PC-9 (cell line): ENCODE data around the gene PUM1. TPM values are rescaled to one million over a fixed set of nuclear protein-coding genes. Genes with fewer than 3 reads are reported as not detected.
"Not testable (repeated sequence)": the region's sequence is repeated elsewhere in the genome, so short reads cannot be mapped to it uniquely, and the experiment has no call there.

Experiments used
- BruUV-seq: library from RNA; stranded (reverse); fragments of 400-500 nt; replicated peaks from 2 replicates; lab custom pipeline; 2021; lab: Mats Ljungman, UMichigan
- CTCF ChIA-PET: fragments of 300-600 bp; sonication (Branson Sonifier 250); formaldehyde crosslinking; loops from one replicate; lab custom pipeline; 2022; ENCODE audit warnings: antibody characterized with exemption; lab: Charles Lee
- POLR2A ChIA-PET: fragments of 300-600 bp; sonication (Branson Sonifier 250); formaldehyde crosslinking; loops from one replicate; lab custom pipeline; 2022; ENCODE audit warnings: antibody characterized with exemption; ENCODE audit not compliant: unreplicated experiment; lab: Charles Lee
- DNase-seq, 2 experiments: peaks; one replicate each; pipeline versions ENCODE4 v3.0.0 to v3.0.0-alpha.2; 2015 to 2022; ENCODE audit warnings: mixed read lengths in 1 of 2
- H2AFZ ChIP-seq: fragments of 200-600 bp; sonication (generic); 2 replicates; pipeline ENCODE4 v1.8.1; 2017; ENCODE audit warnings: antibody characterized with exemption
- H3F3A ChIP-seq: fragments of 200-600 bp; sonication (generic); 2 replicates; pipeline ENCODE4 v1.8.1; 2017; ENCODE audit warnings: antibody characterized with exemption, mild to moderate bottlenecking, low read depth; ENCODE audit not compliant: insufficient read depth
- H3K27ac ChIP-seq: fragments of 200-600 bp; sonication (generic); 2 replicates; pipeline ENCODE4 v1.6.1; 2016; ENCODE audit warnings: mixed run types
- H3K27me3 ChIP-seq: fragments of 200-600 bp; sonication (generic); 2 replicates; pipeline ENCODE4 v1.6.1; 2016; ENCODE audit warnings: low read depth, mixed run types; ENCODE audit not compliant: insufficient read depth
- H3K36me3 ChIP-seq: fragments of 200-600 bp; sonication (generic); 2 replicates; pipeline ENCODE4 v1.6.1; 2016; ENCODE audit warnings: low read depth, mixed run types
- H3K4me1 ChIP-seq: fragments of 200-600 bp; sonication (generic); replicated peaks from 2 replicates; pipeline ENCODE4 v1.6.1; 2016; ENCODE audit warnings: mixed run types; ENCODE audit not compliant: insufficient read depth
- H3K4me2 ChIP-seq: fragments of 200-600 bp; sonication (generic); 2 replicates; pipeline ENCODE4 v1.6.1; 2017; ENCODE audit warnings: mixed run types
- H3K4me3 ChIP-seq: fragments of 200-600 bp; sonication (generic); 2 replicates; pipeline ENCODE4 v1.6.1; 2016; ENCODE audit warnings: mixed run types
- H3K79me2 ChIP-seq: fragments of 200-600 bp; sonication (generic); 2 replicates; pipeline ENCODE4 v1.6.1; 2017; ENCODE audit warnings: low read depth, mixed run types
- H3K9me2 ChIP-seq: fragments of 200-600 bp; sonication (generic); 2 replicates; pipeline ENCODE4 v1.8.1; 2017; ENCODE audit warnings: mild to moderate bottlenecking; ENCODE audit not compliant: insufficient read depth
- H3K9me3 ChIP-seq: fragments of 200-600 bp; sonication (generic); 2 replicates; pipeline ENCODE4 v1.8.1; 2016; ENCODE audit warnings: low read depth; ENCODE audit not compliant: insufficient read depth
- H4K20me1 ChIP-seq: fragments of 200-600 bp; sonication (generic); 2 replicates; pipeline ENCODE4 v1.8.1; 2017; ENCODE audit not compliant: insufficient read depth
- EZH2 ChIP-seq: fragments of 200-600 bp; sonication (generic); IDR thresholded peaks from 2 replicates; pipeline ENCODE4 v1.8.0; 2017; ENCODE audit warnings: antibody characterized with exemption, low read depth
- intact Hi-C: fragments of 100-400 bp; cut with micrococcal nuclease; formaldehyde crosslinking; loops from one replicate; pipeline ENCODE4 v1.10.0; 2022; ENCODE audit not compliant: unreplicated experiment
- total RNA-seq: library from RNA; stranded (reverse); gene quantifications from 2 replicates; pipeline ENCODE4 v1.2.3, GENCODE V29; 2021
- TF ChIP-seq, protein P1 (sequence below): fragments of 200-600 bp; sonication (generic); conservative IDR thresholded peaks from 2 replicates; pipeline ENCODE4 v1.6.1; 2017; ENCODE audit warnings: mixed run types, antibody characterized with exemption, mild to moderate bottlenecking, moderate library complexity

Gene PUM1
- total RNA-seq, 1 experiment from 2014 or later = 117 TPM

DNA sequence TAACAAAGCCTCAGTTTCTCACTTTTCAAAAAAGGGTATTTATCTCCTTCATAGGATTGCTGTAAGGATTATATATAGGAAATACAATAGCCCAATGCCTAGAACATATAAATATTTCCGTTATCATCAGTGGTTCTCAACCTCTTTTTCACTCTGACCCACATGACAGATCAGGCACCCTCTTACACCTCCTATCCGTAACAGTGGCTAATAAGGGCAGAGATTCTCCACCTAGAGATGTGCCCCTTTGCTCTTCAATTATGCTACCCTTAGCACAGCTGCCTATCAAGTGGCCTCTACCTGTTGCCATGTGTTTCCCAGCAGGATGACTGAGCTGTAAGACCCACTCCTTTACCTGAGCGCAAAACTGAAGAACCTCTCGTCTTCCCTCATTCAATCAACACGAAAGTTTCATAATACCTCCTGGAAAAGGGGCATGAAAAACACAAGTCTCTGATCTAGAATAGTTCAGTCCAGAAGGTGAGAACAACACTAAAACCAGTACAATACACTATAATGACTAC is 10.5 kb downstream of the PUM1 start:
- Histone ChIP-seq H3F3A (peaks cover 8% of the 10 kb centered on the region; the same call in 1 of the 2 replicates), H3K36me3 (peaks cover 19% of the 10 kb centered on the region), H3K79me2 (peaks cover 98% of the 10 kb centered on the region), H3K4me1 (0 out of 2 replicates have a peak, but pooled peaks cover 6% of the 10 kb centered on the region), H3K27me3 (no peaks in the 10 kb centered on the region), H3K27ac (no peak overlapping the region), H2AFZ (no peak overlapping the region), H4K20me1 (peaks cover 98% of the 10 kb centered on the region), H3K4me3 (no peak overlapping the region), H3K9me3 (no peaks in the 10 kb centered on the region), H3K9me2 (no peaks in the 10 kb centered on the region), H3K4me2 (no peak overlapping the region)
- intact Hi-C loops = no loop called here
- ChIA-PET POLR2A (no interaction called here), CTCF (no interaction called here)
- BruUV-seq = no TSS peak
- DNase-seq = no peak
- TF ChIP-seq, protein P1, sequence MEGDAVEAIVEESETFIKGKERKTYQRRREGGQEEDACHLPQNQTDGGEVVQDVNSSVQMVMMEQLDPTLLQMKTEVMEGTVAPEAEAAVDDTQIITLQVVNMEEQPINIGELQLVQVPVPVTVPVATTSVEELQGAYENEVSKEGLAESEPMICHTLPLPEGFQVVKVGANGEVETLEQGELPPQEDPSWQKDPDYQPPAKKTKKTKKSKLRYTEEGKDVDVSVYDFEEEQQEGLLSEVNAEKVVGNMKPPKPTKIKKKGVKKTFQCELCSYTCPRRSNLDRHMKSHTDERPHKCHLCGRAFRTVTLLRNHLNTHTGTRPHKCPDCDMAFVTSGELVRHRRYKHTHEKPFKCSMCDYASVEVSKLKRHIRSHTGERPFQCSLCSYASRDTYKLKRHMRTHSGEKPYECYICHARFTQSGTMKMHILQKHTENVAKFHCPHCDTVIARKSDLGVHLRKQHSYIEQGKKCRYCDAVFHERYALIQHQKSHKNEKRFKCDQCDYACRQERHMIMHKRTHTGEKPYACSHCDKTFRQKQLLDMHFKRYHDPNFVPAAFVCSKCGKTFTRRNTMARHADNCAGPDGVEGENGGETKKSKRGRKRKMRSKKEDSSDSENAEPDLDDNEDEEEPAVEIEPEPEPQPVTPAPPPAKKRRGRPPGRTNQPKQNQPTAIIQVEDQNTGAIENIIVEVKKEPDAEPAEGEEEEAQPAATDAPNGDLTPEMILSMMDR = no peak
- TF ChIP-seq EZH2 = no peak

DNA sequence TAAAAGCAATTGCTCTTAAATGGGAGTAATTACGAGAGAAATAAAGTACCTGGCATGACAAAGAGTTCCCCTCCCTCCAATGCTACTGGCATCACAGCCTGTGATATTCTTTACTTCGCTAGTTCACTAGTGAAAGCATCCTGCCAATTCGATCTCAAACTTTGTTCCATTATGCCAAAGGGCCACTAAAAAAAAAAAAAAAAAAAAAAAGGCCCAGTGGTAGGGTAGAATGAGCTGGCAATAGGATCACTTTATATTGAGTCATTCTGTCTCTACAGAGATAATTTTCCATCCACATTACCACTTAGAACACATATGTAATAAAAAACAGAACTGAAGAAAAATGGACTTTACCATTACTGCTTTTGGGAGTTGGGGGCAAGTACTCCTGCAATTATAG is 11.2 kb downstream of the PUM1 start:
- Histone ChIP-seq H3K27me3 (no peaks in the 10 kb centered on the region), H3K36me3 (peaks cover 16% of the 10 kb centered on the region), H3K9me3 (no peaks in the 10 kb centered on the region), H3K4me2 (no peak overlapping the region), H3K4me1 (0 out of 2 replicates have a peak, but pooled peaks cover 6% of the 10 kb centered on the region), H4K20me1 (peaks cover 98% of the 10 kb centered on the region), H3K79me2 (peaks cover 98% of the 10 kb centered on the region), H3F3A (peaks cover 8% of the 10 kb centered on the region; the same call in 1 of the 2 replicates), H3K4me3 (no peak overlapping the region), H3K9me2 (no peaks in the 10 kb centered on the region), H2AFZ (no peak overlapping the region), H3K27ac (no peak overlapping the region)
- no TSS peak for BruUV-seq
- POLR2A ChIA-PET = no interaction called here
- DNase-seq = no peak
- intact Hi-C loops = no loop called here
- TF ChIP-seq EZH2 = no peak
- TF ChIP-seq, protein P1 = no peak
- CTCF ChIA-PET = no interaction called here

DNA sequence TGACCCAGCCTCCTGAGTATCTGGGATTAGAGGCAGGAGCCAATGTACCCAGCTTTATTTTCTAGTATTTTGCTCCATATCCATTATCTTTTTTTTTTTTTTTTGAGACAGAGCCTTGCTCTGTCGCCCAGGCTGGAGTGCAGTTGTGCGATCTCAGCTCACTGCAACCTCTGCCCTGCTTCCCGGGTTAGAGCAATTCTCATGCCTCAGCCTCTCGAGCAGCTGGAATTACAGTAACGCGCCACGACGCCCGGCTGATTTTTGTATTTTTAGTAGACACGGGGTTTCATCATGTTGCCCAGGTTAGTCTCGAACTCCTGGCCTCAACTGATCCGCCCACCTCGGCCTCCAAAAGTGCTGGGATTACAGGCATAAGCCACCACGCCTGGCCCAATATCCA is 12.9 kb downstream of the PUM1 start:
- POLR2A ChIA-PET, H3F3A ChIP-seq, H3K4me2 ChIP-seq, H3K27me3 ChIP-seq, H3K9me3 ChIP-seq, H3K9me2 ChIP-seq, H3K4me3 ChIP-seq, H2AFZ ChIP-seq, H3K36me3 ChIP-seq, intact Hi-C loops, BruUV-seq, DNase-seq, H3K4me1 ChIP-seq, H3K27ac ChIP-seq, CTCF ChIA-PET: not testable (repeated sequence)
- peaks cover 93% of the 10 kb centered on the region for H4K20me1 ChIP-seq
- H3K79me2 ChIP-seq = peaks cover 95% of the 10 kb centered on the region

DNA sequence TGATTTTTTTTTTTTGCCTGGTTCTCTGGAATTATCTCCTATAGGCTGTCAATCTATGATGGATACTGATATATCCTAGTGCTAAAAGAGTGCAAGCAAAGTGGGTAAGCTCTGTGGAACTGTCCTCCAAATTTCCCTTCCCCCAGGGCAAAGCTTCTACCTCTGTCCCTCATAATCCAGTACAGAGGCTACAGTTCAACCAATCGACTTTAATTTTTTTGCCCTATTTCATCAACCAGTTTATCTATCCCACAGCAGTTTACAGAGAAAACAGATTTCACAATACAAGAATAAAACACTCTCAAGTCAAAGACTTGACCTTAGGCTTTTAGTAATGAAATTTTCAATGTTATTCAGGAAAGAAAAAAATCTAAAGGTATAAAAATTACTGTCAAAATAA is 13.9 kb downstream of the PUM1 start:
- BruUV-seq = no TSS peak
- CTCF ChIA-PET = no interaction called here
- Histone ChIP-seq H4K20me1 (peaks cover 93% of the 10 kb centered on the region), H3K4me3 (no peak overlapping the region), H3K27me3 (no peaks in the 10 kb centered on the region), H3F3A (peaks cover 8% of the 10 kb centered on the region; the same call in 1 of the 2 replicates), H3K36me3 (peaks cover 9% of the 10 kb centered on the region; the same call in 1 of the 2 replicates), H3K27ac (no peak overlapping the region), H2AFZ (no peak overlapping the region), H3K9me3 (no peaks in the 10 kb centered on the region), H3K4me1 (0 out of 2 replicates have a peak, but pooled peaks cover 6% of the 10 kb centered on the region), H3K4me2 (no peak overlapping the region), H3K79me2 (peaks cover 95% of the 10 kb centered on the region), H3K9me2 (no peaks in the 10 kb centered on the region)
- POLR2A ChIA-PET = no interaction called here
- DNase-seq = no peak
- intact Hi-C loops = no loop called here
- TF ChIP-seq EZH2 = no peak
- TF ChIP-seq, protein P1 = no peak

DNA sequence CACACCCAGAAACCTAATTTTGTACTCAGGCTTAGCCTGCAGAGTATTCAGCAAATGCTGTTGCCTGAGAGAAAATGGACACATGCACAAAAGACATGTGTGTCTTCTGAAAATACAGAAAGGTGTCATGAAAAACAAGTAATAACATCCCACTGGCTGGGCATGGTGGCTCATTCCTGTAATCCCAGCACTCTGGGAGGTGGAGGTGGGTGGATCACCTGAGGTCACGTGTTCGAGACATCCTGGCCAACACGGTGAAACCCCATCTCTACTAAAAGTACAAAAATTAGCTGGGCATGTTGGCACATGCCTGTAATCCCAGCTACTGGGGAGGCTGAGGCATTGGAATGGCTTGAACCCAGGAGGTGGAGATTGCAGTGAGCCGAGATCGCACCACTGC is 18.0 kb downstream of the PUM1 start:
- DNase-seq, H3K27ac ChIP-seq, CTCF ChIA-PET, BruUV-seq, H3K4me2 ChIP-seq, intact Hi-C loops, H3K9me3 ChIP-seq, H3K36me3 ChIP-seq, H3F3A ChIP-seq, H3K4me3 ChIP-seq, H3K9me2 ChIP-seq, POLR2A ChIA-PET, H3K4me1 ChIP-seq, H3K27me3 ChIP-seq, H2AFZ ChIP-seq: not testable (repeated sequence)
- H3K79me2 ChIP-seq = peaks cover 96% of the 10 kb centered on the region
- peaks cover 89% of the 10 kb centered on the region for H4K20me1 ChIP-seq
